GM10266 (cell line): ENCODE data around the gene UBE2S.

Experiments
- DNase-seq: peaks from one replicate; pipeline ENCODE4 v3.0.0; 2012; ENCODE audit errors: extremely low spot score
- CTCF ChIP-seq: IDR thresholded peaks from 2 replicates; pipeline ENCODE4 v1.5.1; 2012; ENCODE audit warnings: mild to moderate bottlenecking, low read depth; ENCODE audit not compliant: control insufficient read depth, insufficient read depth; ENCODE audit errors: missing control alignments

The UBE2S gene

GRCh38 chr19:55439052-55439451 lies 31.5 kb upstream of the UBE2S start:
- DNase-seq = no peak
- no peak for TF ChIP-seq CTCF

DNA sequence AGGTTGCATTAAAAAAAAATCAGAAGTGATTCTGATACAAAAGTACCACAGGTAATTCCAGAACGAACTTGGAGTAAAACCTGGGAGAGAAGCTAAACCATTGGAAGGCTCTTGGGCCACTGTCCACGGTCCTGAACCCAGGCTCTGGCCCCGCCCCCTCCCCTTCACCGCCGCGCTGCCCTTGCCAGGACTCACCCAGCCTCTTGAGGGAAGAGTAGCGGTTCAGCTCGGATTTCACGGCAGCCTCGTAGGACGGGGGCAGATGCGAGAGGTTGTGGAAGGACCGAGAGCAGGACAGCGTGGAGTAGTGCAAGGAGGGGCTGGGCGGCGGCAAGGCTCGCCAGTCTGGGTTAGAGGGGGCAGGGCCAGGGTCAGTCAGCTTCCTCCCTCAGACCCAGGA lies 29.8 kb upstream of the UBE2S start:
- no peak for TF ChIP-seq CTCF
- DNase-seq = peak; percentile 61

GRCh38 chr19:55436847-55437246 lies 29.3 kb upstream of the UBE2S start:
- no peak for TF ChIP-seq CTCF

GRCh38 chr19:55435020-55435419 lies 27.4 kb upstream of the UBE2S start:
- no peak for DNase-seq
- TF ChIP-seq CTCF = no peak

More at GRCh38 chr19:55436847-55437246, 29.3 kb upstream of the UBE2S start:
- no peak for DNase-seq

DNA sequence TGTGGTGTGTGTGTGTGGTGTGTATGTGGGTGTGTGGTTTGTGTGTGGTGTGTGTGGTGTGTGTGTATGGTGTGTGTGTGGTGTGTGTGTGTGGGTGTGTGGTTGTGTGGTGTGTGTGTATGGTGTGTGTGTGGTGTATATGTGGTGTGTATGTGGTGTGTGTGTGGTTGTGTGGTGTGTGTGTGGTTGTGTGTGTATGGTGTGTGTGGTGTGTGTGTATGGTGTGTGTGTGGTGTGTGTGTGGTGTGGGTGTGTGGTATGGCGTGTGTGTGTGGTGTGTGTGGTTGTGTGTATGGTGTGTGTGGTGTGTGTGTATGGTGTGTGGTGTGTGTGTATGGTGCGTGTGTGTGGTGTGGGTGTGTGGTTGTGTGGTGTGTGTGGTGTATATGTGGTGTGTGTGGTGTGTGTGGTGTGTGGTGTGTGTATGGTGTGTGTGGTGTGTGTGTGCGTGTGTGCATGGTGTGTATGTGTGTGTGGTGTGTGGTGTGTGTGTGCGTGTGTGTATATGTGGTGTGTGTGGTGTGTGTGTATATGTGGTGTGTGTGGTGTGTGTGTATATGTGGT lies 26.9 kb upstream of the UBE2S start:
- DNase-seq = no peak
- TF ChIP-seq CTCF = no peak

GRCh38 chr19:55433292-55433691 lies 25.7 kb upstream of the UBE2S start:
- DNase-seq = no peak

More at GRCh38 chr19:55433292-55433691, 25.7 kb upstream of the UBE2S start:
- TF ChIP-seq CTCF = no peak
